ELR (cell line): ENCODE data around the gene GAS2L2.
A peak's percentile ranks its signal among the peaks of the same experiment; 100 is the strongest.

Source experiments
- DNase-seq: peaks from one replicate; pipeline ENCODE4 v3.0.0-alpha.2; 2015; ENCODE audit warnings: low read depth

GAS2L2 gene

DNA sequence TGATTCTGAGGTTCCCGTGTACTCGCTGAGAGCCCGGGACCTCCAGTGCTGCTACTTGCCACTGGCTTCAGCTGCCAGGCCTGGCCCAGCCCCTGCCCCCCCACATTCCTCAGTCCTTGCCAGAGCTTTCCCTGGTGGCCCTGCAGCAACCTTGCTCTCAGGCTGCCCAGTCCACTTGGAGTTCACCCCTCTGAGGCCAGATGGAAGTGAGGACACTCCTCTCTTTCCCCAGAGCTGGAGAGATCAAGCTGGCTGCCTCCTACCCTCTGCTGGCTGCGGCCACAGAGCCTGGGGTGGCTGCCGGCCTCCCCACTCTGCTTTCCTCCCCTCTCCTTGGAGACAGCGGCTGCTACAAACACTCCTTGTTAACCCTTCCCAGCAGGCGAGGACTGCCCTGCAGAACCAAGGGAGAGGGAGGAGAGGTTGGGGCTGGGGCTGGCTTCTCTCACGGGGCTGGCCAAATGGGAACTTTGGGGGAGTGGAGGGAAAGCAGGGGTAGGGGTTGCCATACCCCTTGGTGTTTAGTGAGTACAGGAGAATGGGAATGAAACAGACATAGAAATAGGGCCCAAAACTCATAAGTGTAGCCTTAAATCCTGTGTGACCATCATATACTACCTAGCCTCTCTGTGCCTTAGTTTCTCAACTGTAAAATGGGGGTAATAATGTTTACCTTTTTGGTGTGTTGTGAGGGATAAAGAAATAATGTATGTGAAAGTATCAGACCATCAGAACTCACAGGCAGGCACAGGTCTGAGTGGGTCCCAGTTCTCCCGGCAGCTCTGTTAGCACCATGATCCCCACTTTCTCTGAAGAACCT, at the start of gene GAS2L2:
Gene GAS2L2 (minus strand): TSS at position 295 of the 820 bp plus-strand sequence. CDS start 389 bp downstream, outside the sequence.
- no peak for DNase-seq

GRCh38 chr17:35801583-35802224, 48.7 kb upstream of the GAS2L2 start:
- DNase-seq: no peak

GRCh38 chr17:35799942-35800341, 46.9 kb upstream of the GAS2L2 start:
- no peak for DNase-seq

DNA sequence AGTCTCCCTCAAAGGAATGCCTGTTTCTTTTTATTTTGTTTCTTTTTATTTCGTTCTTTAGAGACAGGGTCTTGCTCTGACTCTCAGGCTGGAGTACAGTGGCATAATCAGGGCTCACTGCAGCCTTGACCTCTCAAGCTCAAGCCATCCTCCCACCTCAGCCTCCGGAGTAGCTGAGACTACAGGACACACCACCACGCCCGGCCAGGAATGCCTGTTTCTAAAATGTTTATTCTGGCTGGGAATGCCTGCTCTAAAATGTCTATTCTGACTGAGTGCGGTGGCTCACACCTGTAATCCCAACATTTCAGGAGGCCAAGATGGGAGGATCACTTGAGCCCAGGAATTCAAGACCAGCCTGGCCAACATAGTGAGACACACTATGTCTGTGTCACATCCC, 44.9 kb upstream of the GAS2L2 start:
- DNase-seq: no peak

DNA sequence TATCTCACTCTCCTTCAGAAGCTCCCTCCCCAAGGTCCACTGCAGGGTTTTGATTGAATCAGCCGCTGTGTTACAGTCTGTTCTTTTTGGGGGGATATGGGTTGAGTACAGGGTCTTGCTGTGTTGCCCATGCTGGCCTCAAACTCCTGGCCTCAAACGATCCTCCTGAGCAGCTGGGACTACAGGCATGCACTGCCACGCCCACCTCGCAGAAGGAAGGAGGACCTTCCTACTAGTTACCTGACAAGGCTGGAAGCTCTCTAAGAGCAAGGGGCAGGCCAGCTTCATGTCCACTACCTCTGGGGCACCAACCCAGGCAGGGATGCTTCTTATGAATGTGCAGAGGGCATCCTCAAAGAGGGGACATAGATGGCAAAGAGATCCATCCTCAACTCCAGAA, 44.3 kb upstream of the GAS2L2 start:
- DNase-seq: no peak

DNA sequence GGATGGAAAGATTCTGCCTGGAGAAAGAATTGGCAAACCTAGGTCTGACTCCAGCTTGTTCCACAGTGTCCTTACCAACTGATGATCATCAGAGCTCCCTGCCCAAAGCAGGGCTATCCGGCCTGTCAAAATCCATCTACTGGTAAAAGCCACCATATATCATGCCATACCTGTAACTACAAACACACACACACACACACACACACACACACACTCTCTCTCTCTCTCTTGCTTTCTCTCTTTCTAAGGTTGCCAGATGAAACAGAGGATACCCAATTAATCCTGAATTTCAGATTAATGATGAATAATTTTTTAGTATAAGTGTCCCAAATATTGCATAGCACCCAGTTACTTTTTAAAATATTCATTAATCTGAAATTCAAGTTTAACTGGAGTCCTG, 43.9 kb upstream of the GAS2L2 start:
- DNase-seq: no peak

DNA sequence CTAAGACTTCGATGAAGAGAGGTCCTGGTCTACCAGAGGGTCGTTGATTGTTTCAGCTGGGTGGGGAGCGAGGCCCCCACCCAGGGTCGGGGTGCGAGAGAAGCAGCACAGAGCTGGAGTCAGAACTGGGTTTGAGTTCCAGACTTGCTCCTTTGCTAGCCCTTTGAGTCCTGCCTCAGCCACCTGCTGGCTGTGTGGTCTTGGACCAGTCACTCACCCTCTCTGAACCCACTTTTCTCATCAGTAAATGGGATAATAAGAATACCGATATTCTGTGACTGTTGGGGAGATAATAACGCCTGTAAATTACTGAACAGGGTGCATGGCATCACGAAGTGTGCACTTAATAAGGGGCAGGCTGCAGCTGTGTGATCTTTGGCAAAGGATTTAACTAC, 42.8 kb upstream of the GAS2L2 start:
- no peak for DNase-seq

DNA sequence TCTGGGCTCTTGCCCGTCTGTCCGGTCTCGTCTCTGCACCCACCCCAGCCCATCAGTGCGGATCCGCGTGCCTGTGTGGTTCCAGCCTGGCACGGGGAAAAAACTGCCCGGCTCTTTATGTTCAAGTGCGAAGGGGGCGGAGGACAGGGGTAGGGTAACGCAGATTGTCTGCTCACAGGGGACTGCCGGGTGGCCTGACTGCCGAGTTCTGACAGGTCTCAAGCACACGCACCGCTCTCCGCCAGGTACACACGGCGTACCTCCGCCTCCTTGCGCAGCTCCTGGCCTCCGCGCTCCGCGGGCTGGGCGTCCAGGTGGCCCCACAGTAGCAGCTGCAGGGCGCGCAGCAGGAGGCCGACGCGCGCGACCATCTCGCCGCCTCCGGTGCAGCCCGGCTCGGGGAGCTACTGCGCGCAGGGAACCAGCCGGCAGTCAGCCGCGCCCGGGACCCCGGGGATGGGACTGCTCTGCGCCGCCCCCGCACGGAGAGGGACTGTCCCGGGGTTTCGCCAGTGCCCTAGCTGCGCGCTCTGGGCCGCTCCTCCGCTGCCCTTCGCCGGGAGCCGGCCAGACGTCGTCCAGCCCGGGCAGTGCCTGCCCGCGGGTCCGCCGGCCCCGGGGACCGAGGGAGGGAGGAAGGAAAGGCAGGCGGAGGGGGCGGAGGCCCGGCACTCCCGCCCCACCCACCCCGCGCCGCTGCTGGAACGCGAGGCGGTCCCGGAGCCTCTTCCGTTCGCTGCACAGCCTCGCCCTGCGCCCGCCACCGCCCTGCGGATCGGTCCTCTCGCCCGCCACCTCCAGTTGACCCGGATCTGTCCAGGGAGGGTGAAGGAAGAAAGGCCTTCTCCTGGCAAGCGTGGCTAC, 42.2 kb upstream of the GAS2L2 start, which contains the start of gene MMP28:
Gene MMP28 (minus strand): TSS at position 635 of the 864 bp plus-strand sequence. CDS start 264 bp downstream, at position 371.
- peak; percentile 49 for DNase-seq

DNA sequence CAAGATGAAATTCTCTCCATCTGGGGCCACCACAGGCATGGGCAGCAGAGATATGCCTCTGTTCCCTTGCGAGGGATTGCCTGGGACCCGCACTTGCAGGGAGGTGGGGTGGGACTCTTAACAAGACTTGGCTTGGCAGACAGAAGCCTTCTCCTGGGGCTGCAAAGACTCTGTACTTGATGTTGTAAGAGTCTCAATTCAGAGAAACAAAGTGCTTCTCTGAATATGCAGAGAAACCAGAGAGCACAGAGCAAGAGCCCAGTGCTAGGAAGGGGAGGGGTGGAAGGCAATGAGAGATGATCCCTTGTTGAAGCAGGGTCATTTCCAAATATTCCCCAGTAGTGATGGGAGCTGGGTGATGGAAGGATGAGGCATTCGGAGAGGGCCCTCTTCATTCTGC, 40.2 kb upstream of the GAS2L2 start:
- no peak for DNase-seq

- DNase-seq: no peak
Measured at GRCh38 chr17:35791681-35792350, 38.8 kb upstream of the GAS2L2 start.

DNA sequence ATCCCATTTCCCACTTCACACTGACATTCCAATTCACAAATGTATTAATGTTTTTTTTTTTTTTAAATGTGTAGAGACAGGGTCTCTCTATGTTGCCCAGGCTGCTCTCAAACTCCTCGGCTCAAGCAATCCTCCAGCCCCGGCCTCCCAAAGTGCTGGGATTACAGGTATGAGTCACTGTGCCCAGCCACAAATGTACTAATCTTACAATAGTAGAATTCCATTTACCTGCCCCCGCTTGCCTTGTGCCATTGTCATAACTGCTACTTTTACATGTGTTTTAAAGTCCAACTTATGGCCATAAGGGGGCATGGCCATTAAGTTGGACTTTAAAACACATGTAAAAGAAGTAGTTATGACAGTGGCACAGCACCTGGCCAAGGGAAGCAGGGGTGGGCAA, 37.8 kb upstream of the GAS2L2 start:
- peak; percentile 43 for DNase-seq

GRCh38 chr17:35788477-35789368, 35.7 kb upstream of the GAS2L2 start:
- DNase-seq: peak; percentile 95

DNA sequence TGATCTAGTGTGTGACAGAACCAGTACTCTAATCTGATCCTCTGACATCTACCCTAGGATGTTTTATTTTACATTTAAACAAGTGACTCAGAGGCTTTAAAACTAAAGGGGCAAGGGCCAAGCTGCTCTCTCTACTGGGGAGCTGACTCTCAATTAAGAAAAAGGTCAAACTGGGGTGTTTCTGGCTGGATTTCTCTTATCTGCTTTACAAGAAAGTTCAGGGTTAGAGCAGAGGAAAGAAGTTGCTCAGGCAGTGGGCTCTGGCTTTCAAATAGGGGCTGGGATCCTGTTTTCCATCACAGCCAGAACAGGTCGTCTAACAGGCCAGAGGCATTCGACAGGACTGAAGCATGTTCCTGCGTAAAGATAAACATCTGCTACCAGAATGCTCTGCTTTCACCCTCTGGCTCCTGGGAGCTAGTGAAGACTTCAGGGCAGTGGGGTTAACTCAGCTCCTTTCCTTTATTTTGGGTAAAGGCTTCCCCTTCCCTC, 33.9 kb upstream of the GAS2L2 start:
- DNase-seq: peak; percentile 53

DNA sequence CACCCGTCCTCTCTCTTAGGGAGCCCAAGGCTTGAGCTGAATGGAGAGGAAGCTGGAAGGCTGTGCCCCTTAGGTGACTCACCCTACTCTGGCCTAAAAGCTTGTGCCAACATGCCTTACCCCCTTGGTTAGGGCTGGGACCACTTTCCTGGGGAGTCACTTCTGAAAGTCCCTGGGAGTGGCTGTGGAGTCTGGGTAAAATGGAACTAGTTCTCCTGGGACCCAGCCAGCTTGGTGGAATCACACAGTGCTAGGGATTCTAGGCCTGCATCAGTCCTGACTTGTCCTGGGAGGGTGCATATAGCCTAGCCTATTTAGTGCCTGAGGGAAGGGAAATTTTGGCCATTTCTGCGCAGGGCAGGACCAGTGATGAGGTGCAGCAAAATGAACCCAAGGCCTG, 31.9 kb upstream of the GAS2L2 start:
- no peak for DNase-seq

- DNase-seq: no peak
Measured at GRCh38 chr17:35780950-35781349, 27.9 kb upstream of the GAS2L2 start.

GRCh38 chr17:35778641-35779196, 25.7 kb upstream of the GAS2L2 start:
- no peak for DNase-seq

GRCh38 chr17:35775583-35775982, 22.5 kb upstream of the GAS2L2 start:
- DNase-seq: no peak

DNA sequence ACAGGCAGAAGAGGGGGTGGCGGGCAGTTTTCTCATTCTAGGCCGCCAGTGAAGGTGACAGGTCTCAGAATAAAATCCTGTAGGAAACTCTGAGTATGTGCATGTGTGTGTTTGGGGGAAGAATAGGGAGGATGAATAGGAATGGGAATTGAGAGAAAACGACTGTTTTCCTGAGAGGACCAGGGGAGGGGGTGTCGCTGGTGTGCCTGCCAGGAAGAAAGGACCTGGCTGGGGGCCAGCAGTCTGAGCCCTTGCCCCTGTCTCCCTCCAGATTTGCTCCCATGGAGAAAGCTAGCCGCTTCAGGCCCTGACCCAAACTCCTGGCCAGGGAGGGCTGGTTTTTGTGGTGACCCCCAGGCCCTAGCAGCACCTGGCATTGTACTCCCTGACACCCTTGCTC, 22.0 kb upstream of the GAS2L2 start:
- DNase-seq: no peak

GRCh38 chr17:35774499-35774898, 21.5 kb upstream of the GAS2L2 start:
- DNase-seq: no peak

DNA sequence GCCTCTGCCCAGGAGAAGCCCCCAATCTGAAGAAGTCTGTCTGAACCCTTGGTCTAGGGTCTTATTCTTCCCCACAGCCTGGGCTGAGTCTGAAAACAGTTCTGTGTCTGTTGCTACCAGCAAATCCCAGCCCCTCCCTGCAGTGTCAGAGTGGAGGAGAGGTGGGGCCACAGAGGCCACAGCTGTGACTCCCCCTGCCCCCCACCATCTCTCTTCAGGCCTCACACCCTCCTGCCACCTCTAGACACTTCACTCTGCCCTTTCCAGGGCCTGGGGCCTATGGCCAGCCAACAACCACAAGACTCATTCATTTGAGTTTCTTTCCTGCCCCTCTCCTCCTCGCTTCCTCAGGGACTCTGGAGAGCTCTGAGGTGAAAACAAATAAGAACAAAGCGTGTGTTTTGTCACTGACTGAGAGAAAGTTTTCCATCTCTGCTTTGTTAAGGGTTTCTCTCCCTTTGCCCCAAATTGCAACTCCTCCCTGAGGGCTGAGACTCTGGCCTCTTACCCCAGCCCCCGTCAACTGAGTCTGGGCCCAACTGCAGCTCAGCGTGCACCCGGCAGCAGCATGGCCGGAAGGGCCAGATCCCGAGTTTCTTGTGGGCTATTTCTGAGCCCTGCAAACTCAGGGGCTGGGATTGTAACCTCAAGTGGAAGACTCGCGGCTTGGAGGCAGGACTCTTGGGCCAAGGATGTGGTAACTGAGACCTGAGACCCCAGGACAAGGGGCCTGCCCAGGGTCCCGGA, 20.8 kb upstream of the GAS2L2 start:
- DNase-seq: no peak
